Ovary (tissue), 9 donors: Measurements from ENCODE around the gene LAMB4. TPM values are rescaled to one million over a fixed set of nuclear protein-coding genes. Genes with fewer than 3 reads are reported as not detected.

ENCODE experiments used
- DNase-seq, 5 donors: peaks; one replicate each; pipeline ENCODE4 v3.0.0-alpha.2; 2019 to 2020
- H3K27ac ChIP-seq, 2 donors: fragments of 200-600 bp; one replicate each; pipeline versions ENCODE4 v1.5.1 to v1.8.0; 2019 to 2022
- H3K27me3 ChIP-seq: fragments of 200-600 bp; one replicate; pipeline ENCODE4 v1.8.0; 2022
- H3K36me3 ChIP-seq: fragments of 200-600 bp; sonication (generic); one replicate; pipeline ENCODE4 v1.5.1; 2019
- H3K4me1 ChIP-seq: one replicate; pipeline ENCODE4 v1.8.1; 2013; ENCODE audit warnings: mild to moderate bottlenecking, moderate library complexity; ENCODE audit not compliant: insufficient read depth
- H3K4me3 ChIP-seq: fragments of 200-600 bp; sonication (generic); one replicate; pipeline ENCODE4 v1.5.1; 2017
- H3K9me3 ChIP-seq, 2 donors: fragments of 200-600 bp in 1 of 2; sonication (generic) in 1 of 2; one replicate each; pipeline versions ENCODE4 v1.5.1 to v1.8.1; 2013 to 2019; ENCODE audit warnings: mild to moderate bottlenecking in 1 of 2, moderate library complexity in 1 of 2
- EP300 ChIP-seq: sonication (generic); formaldehyde crosslinking; IDR thresholded peaks from one replicate; pipeline ENCODE4 v1.6.1; 2017; ENCODE audit warnings: antibody characterized with exemption
- POLR2A ChIP-seq: fragments of 450-650 bp; IDR thresholded peaks from one replicate; pipeline ENCODE4 v1.6.1; 2017; ENCODE audit warnings: antibody characterized with exemption, mild to moderate bottlenecking, moderate library complexity
- WGBS, 3 donors: extraction: QIAGEN DNeasy Blood & Tissue Kit in 1 of 3; methylation state at CpG; one replicate each; pipeline versions ENCODE4 v1.1.5 to v1.1.7; 2013 to 2017; 5-methylcytosine and 5-hydroxymethylcytosine counted together
- intact Hi-C, 4 donors: fragments of 100-400 bp; cut with DNase I; formaldehyde crosslinking; loops; one replicate each; pipeline versions ENCODE4 v1.11.0 to v1.15.1; 2022 to 2023
- polyA plus RNA-seq, 2 donors: library from polyadenylated mRNA; stranded (reverse); fragments of 200-250 nt in 1 of 2; fragments of 350-450 nt in 1 of 2; fragmentation: Illumina TruSeq in 1 of 2; extraction: RNeasy Lipid Tissue Mini Kit (QIAGEN cat#74804) in 1 of 2; gene quantifications; one replicate each; pipeline ENCODE4 v1.2.3, GENCODE V29; 2013 to 2014
- total RNA-seq, 7 donors: library from RNA; depleted of rRNA in 2 of 7; stranded (reverse); fragments of >200 nt in 2 of 7; fragmentation: NEBNext Ultra II Directional in 3 of 7; extraction: Animal tissue kit (Norgen Biotek cat#: 25700) in 3 of 7; gene quantifications; one replicate each; pipeline versions ENCODE4 v1.1.0 to v1.2.4, GENCODE V29; 2016 to 2023
- TF ChIP-seq, protein P1 (sequence below), 3 donors: fragments of 450-650 bp in 2 of 3; fragments of 200-600 bp in 1 of 3; IDR thresholded peaks; one replicate each; pipeline versions ENCODE4 v1.5.1 to v1.8.0; 2016 to 2022; ENCODE audit warnings: antibody characterized with exemption in 3 of 3, mild to moderate bottlenecking in 1 of 3
- donor health status: DM: no; HTN: no; CAD: no; lungs with moderate emphysema.
- donor health status: DM: no; HTN: no; CAD: no.
- donor health status: Bipolar disorder and iron deficiency.
- donor health status: DM: yes; HTN: yes; CAD: no.
- donor health status: DM: no; HTN: no; CAD: no.
- donor health status: DM: yes; HTN: yes; CAD: no.

The LAMB4 gene
- total and polyA plus RNA-seq, 9 donors, result 0.10 to 0.17 TPM; not detected in 7

DNA sequence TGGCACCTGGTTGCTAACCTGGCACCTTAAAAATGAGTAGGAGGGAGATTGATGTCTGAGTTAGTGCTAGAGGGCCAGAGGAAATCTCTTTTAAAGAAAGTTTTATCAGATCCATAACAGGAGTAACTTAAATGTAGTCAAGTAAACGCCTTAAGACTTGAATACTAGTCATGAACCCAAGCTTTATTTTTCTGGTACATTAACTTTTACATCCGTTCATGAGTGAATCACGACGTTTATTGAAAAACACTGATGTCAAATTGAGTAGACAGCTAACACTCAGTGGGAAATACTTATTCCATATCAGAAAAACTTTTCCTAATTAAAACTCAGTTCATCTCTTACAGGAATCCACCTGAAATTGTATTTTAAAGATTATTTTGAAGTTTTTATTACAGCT lies 120.3 kb downstream of the LAMB4 start:
- intact Hi-C loops, result loop anchor here in 1 of 4 donors (5.0 to 10.0 kb wide), 2 partner anchors 135 to 1292 kb away; no protein-coding TSS in a partner anchor
- no peaks in the 10 kb centered on the region for H3K9me3 ChIP-seq
- no peak for DNase-seq
- no peak overlapping the region for H3K4me3 ChIP-seq
- H3K4me1 ChIP-seq, result no peaks in the 10 kb centered on the region
- TF ChIP-seq, protein P1, sequence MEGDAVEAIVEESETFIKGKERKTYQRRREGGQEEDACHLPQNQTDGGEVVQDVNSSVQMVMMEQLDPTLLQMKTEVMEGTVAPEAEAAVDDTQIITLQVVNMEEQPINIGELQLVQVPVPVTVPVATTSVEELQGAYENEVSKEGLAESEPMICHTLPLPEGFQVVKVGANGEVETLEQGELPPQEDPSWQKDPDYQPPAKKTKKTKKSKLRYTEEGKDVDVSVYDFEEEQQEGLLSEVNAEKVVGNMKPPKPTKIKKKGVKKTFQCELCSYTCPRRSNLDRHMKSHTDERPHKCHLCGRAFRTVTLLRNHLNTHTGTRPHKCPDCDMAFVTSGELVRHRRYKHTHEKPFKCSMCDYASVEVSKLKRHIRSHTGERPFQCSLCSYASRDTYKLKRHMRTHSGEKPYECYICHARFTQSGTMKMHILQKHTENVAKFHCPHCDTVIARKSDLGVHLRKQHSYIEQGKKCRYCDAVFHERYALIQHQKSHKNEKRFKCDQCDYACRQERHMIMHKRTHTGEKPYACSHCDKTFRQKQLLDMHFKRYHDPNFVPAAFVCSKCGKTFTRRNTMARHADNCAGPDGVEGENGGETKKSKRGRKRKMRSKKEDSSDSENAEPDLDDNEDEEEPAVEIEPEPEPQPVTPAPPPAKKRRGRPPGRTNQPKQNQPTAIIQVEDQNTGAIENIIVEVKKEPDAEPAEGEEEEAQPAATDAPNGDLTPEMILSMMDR (IDR thresholded peaks at IDR 0.05), result no peak
- TF ChIP-seq POLR2A (no peak), EP300 (no peak)
- WGBS, 3 donors, result 92 to 95% (median 92%) methylated on average over 4 of the region's 4 CpGs
- H3K27me3 ChIP-seq, result no peaks in the 10 kb centered on the region
- no peaks in the 10 kb centered on the region for H3K36me3 ChIP-seq
- no peak overlapping the region for H3K27ac ChIP-seq

DNA sequence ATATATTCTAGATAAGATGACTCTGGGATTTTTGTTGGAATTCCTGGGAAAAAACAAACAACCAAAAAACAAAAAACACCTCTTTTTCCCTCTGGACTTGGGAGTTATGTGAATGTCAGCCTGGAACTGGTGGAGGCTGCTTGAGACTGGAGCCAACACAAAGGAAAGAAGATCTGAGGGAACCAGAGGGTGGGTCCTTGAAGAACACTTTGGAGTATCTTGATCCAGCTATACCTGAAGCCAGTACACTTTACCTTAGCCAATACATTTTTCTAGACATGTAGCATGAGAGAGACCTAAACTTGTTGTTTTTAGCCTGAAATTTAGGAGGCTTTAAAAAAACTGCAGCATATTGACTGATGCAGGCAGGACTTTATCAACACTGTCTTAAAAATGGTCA lies 121.3 kb downstream of the LAMB4 start:
- Histone ChIP-seq H3K27me3 (no peaks in the 10 kb centered on the region), H3K36me3 (no peaks in the 10 kb centered on the region), H3K27ac (no peak overlapping the region), H3K4me3 (no peak overlapping the region), H3K9me3 (no peaks in the 10 kb centered on the region), H3K4me1 (no peaks in the 10 kb centered on the region)
- intact Hi-C loops, result loop anchor here in 1 of 4 donors (10.0 kb wide), 1 partner anchor 136 kb away; no protein-coding TSS in a partner anchor
- no peak for TF ChIP-seq POLR2A
- no peak for DNase-seq

DNA sequence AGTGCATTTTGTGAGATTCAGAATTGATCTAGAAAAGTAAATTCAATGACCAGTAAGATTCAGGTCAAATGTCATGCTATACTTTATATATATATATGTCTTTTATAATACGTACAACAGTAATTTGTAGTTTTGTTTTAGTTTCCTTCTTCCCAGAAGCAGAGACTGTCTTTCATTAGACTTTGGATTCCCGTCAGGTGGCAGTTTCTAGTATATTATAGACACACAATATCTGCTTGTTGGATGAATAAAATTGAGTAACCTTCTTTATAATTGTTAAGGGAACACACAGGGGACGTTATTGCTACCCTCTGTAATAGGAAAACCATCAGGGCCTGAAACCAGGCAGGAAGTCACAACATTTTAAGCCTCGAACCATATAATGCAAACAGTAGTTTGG lies 121.9 kb downstream of the LAMB4 start:
- intact Hi-C loops, result loop anchor here in 1 of 4 donors (10.0 kb wide), 1 partner anchor 137 kb away; no protein-coding TSS in a partner anchor
- Histone ChIP-seq H3K36me3 (no peaks in the 10 kb centered on the region), H3K27ac (no peak overlapping the region), H3K4me1 (no peaks in the 10 kb centered on the region), H3K4me3 (no peak overlapping the region), H3K27me3 (no peaks in the 10 kb centered on the region), H3K9me3 (no peaks in the 10 kb centered on the region)
- TF ChIP-seq POLR2A (no peak), EP300 (no peak)
- TF ChIP-seq, protein P1 (IDR thresholded peaks at IDR 0.05), result no peak
- DNase-seq, result no peak
- WGBS, 3 donors, result 79 to 91% (median 85%) methylated on average over 4 of the region's 4 CpGs

DNA sequence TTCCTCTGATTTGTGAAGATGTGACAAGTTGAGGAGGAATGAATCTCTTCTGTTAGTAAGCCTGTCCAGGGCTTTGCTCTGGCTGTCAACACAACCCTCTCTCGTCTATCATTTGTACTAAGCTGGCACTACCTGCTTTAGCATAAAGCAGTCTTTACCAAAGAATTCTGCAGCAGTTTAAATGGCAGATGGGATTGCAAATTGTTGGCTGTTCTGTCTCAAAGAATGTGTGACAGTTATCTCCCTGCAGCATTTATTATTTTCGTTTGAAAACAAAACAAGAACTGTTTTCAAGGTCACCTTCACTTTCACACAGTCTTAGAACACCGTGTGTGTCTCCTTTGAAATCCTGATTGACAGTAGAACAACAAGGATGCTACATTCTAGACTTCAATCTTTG lies 122.4 kb downstream of the LAMB4 start:
- H3K27me3 ChIP-seq, result no peaks in the 10 kb centered on the region
- TF ChIP-seq POLR2A (no peak), EP300 (no peak)
- TF ChIP-seq, protein P1 (IDR thresholded peaks at IDR 0.05), result no peak
- no peaks in the 10 kb centered on the region for H3K4me1 ChIP-seq
- no peak overlapping the region for H3K4me3 ChIP-seq
- intact Hi-C loops, result loop anchor here in 1 of 4 donors (10.0 kb wide), 1 partner anchor 137 kb away; no protein-coding TSS in a partner anchor
- no peaks in the 10 kb centered on the region for H3K9me3 ChIP-seq
- no peak for DNase-seq
- 19 to 27% (median 22%) methylated on average over 3 of the region's 3 CpGs for WGBS, 3 donors
- no peaks in the 10 kb centered on the region for H3K36me3 ChIP-seq
- H3K27ac ChIP-seq, result no peak overlapping the region

DNA sequence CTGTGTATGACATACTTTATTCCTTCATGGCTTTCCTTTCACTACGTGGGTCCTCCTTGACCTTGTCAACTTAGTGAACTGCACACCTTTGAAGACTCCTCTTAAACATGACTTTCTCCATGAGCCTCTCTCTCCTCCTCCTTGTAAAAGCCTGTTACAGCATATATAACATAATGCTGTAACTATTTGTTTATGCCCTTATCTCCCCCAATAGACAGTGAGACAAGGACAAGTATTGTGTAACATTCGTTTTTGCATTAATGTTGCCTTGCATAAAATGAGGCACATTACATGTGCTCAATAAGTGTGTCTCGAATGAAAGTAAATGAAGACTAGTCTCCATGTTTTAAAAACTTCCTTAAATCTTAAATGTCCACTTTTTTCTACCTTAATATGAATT lies 122.9 kb downstream of the LAMB4 start:
- intact Hi-C loops, result loop anchor here in 1 of 4 donors (10.0 kb wide), 1 partner anchor 138 kb away; no protein-coding TSS in a partner anchor
- H3K9me3 ChIP-seq, result no peaks in the 10 kb centered on the region
- no peaks in the 10 kb centered on the region for H3K4me1 ChIP-seq
- no peaks in the 10 kb centered on the region for H3K36me3 ChIP-seq
- H3K4me3 ChIP-seq, result no peak overlapping the region
- WGBS, 3 donors, result 69 to 71% (median 71%) methylated on average over 3 of the region's 3 CpGs
- H3K27me3 ChIP-seq, result no peaks in the 10 kb centered on the region
- DNase-seq, result no peak
- no peak for TF ChIP-seq EP300
- TF ChIP-seq, protein P1 (IDR thresholded peaks at IDR 0.05), result no peak
- TF ChIP-seq POLR2A, result no peak
- H3K27ac ChIP-seq, result no peak overlapping the region
